ENCODE data around the gene RNF224. TPM values are rescaled to one million over a fixed set of nuclear protein-coding genes. Genes with fewer than 3 reads are reported as not detected.

RNF224 gene
- total and polyA plus RNA-seq, 2 experiments from 2014 or later = 0.63 TPM; not detected in 1

DNA sequence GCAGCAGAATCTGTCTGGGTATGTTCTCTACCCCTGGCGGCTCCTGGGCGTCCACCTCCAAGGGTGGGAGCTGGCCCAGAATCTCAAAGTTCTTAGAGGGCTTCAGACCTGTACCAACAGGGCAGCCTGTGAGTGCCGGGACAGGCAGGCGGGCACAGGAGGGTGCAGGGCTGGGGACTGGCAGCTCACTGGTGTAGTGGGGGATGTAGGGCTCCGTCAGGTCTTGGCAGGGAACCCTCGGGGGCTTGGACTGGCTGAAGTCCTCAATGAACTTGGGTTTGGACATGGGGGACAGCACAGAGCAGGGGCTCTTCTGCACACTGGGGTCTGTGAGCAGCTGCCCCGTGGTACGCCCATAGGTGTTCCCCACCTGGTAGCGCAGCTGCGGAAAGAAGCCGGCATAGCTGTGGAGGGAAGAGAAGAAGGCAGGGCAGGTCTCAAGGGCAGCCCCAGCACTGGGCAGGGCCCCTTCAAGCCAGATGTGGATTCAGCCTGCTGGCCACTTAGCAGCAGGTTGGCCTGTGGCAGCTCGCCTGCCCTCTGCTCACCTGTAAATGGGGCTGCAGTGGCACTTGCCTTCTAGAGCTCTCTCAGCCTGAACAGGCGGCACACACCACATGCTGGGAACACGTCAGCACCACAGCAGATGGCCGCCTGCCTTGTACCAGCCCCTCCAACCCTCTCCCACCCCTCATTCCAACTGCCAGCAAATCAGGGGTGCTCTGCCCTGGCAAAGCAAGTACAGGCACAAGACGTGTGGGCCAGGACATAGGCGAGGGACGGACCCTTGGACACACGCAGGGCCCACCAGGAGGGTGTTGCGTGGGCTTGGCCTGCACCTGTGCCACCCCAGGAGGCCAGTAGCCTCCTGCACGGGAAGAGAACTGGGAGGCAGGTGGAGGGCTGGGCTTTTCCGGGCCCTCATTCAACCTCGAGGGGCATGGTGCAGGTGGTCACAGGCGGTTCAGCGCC, 18.4 kb downstream of the RNF224 start (continued):
- TF ChIP-seq, protein P1, sequence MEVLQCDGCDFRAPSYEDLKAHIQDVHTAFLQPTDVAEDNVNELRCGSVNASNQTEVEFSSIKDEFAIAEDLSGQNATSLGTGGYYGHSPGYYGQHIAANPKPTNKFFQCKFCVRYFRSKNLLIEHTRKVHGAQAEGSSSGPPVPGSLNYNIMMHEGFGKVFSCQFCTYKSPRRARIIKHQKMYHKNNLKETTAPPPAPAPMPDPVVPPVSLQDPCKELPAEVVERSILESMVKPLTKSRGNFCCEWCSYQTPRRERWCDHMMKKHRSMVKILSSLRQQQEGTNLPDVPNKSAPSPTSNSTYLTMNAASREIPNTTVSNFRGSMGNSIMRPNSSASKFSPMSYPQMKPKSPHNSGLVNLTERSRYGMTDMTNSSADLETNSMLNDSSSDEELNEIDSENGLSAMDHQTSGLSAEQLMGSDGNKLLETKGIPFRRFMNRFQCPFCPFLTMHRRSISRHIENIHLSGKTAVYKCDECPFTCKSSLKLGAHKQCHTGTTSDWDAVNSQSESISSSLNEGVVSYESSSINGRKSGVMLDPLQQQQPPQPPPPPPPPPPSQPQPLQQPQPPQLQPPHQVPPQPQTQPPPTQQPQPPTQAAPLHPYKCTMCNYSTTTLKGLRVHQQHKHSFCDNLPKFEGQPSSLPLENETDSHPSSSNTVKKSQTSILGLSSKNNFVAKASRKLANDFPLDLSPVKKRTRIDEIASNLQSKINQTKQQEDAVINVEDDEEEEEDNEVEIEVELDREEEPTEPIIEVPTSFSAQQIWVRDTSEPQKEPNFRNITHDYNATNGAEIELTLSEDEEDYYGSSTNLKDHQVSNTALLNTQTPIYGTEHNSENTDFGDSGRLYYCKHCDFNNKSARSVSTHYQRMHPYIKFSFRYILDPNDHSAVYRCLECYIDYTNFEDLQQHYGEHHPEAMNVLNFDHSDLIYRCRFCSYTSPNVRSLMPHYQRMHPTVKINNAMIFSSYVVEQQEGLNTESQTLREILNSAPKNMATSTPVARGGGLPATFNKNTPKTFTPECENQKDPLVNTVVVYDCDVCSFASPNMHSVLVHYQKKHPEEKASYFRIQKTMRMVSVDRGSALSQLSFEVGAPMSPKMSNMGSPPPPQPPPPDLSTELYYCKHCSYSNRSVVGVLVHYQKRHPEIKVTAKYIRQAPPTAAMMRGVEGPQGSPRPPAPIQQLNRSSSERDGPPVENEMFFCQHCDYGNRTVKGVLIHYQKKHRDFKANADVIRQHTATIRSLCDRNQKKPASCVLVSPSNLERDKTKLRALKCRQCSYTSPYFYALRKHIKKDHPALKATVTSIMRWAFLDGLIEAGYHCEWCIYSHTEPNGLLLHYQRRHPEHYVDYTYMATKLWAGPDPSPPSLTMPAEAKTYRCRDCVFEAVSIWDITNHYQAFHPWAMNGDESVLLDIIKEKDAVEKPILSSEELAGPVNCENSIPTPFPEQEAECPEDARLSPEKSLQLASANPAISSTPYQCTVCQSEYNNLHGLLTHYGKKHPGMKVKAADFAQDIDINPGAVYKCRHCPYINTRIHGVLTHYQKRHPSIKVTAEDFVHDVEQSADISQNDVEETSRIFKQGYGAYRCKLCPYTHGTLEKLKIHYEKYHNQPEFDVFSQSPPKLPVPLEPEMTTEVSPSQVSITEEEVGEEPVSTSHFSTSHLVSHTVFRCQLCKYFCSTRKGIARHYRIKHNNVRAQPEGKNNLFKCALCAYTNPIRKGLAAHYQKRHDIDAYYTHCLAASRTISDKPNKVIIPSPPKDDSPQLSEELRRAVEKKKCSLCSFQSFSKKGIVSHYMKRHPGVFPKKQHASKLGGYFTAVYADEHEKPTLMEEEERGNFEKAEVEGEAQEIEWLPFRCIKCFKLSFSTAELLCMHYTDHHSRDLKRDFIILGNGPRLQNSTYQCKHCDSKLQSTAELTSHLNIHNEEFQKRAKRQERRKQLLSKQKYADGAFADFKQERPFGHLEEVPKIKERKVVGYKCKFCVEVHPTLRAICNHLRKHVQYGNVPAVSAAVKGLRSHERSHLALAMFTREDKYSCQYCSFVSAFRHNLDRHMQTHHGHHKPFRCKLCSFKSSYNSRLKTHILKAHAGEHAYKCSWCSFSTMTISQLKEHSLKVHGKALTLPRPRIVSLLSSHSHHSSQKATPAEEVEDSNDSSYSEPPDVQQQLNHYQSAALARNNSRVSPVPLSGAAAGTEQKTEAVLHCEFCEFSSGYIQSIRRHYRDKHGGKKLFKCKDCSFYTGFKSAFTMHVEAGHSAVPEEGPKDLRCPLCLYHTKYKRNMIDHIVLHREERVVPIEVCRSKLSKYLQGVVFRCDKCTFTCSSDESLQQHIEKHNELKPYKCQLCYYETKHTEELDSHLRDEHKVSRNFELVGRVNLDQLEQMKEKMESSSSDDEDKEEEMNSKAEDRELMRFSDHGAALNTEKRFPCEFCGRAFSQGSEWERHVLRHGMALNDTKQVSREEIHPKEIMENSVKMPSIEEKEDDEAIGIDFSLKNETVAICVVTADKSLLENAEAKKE (CRISPR knock-in tag; IDR thresholded peaks at IDR 0.05) = no peak
- TF ChIP-seq ZNF331 (CRISPR knock-in tag; IDR thresholded peaks at IDR 0.05; ENCODE audit: low read depth) (no peak), ZNF114 (CRISPR knock-in tag; IDR thresholded peaks at IDR 0.05) (no peak)

DNA sequence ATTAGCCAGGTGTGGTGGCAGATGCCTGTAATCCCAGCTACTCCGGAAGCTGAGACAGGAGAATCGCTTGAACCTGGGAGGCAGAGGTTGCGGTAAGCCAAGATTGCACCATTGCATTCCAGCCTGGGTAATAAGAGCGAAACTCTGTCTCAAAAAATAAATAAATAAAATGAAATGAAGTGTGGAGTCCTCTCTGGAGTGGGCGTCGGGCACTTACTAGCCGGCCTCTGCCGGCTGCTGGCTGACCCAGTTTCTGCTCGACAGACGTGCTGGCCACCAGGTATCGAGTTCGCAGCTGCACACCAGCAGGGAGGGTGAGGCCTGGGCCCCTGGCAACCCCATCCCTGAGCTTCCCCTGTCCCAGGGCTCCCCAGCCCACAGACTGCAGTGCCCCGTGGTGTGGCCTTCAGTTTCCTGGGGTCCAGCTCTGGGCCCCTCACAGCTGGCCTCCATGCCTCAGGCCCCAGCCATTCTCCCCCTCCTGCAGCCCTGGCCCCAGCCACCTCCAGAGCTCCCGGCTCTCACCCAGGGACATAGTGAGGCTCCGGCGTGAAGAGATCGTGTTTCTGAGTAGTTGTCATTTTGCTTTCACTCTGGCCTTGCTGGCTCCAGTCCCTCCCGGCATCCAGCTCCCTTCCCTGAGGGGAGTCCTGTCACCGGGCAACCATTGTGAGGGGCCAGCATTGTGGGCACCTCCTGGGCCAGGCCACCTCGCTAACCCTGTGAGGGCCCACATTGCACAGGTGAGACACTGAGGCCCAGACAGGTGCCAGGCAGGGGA, 20.0 kb downstream of the RNF224 start:
- no peak for DNase-seq (ENCODE audit: low spot score)

More for the DNA sequence above, 20.0 kb downstream of the RNF224 start:
- H3K4me3 ChIP-seq = no peak overlapping the region
- H3K27ac ChIP-seq (ENCODE audit: low read depth) = no peak overlapping the region
- H3K9me2 ChIP-seq (ENCODE audit: insufficient read depth) = no peaks in the 10 kb centered on the region
- Mint-ChIP-seq H3K36me3 (ENCODE audit: low read depth) (peaks cover 19% of the 10 kb centered on the region), H3K9me3 (no peaks in the 10 kb centered on the region), H3K27me3 (ENCODE audit: insufficient read depth, low read depth, poor library complexity) (peaks cover 26% of the 10 kb centered on the region), H3K27ac (no peak overlapping the region), H3K4me3 (no peak overlapping the region), H3K4me1 (peaks cover 29% of the 10 kb centered on the region)
- H3F3A ChIP-seq (replicated peaks; ENCODE audit: low read depth) = 0 out of 2 replicates have a peak, but pooled peaks cover 22% of the 10 kb centered on the region
- ATAC-seq = no peak
- no peak for TF ChIP-seq POLR2AphosphoS5 (IDR thresholded peaks at IDR 0.05; ENCODE audit: low read depth)
- H3K4me1 ChIP-seq (ENCODE audit: insufficient read depth) = peaks cover 17% of the 10 kb centered on the region; the same call in 1 of the 2 replicates
- no peak overlapping the region for H3K4me2 ChIP-seq
- no peaks in the 10 kb centered on the region for H3K27me3 ChIP-seq (ENCODE audit: insufficient read depth)
- H3K36me3 ChIP-seq (ENCODE audit: insufficient read depth) = no peaks in the 10 kb centered on the region
- H4K20me1 ChIP-seq (replicated peaks; ENCODE audit: insufficient read depth) = peaks cover 9% of the 10 kb centered on the region
- peaks cover 6% of the 10 kb centered on the region for H3K79me2 ChIP-seq (replicated peaks; ENCODE audit: insufficient read depth)
- no peak overlapping the region for H2AFZ ChIP-seq
